ENCODE data around the gene ZBED2.
"Not testable (repeated sequence)": the region's sequence is repeated elsewhere in the genome, so short reads cannot be mapped to it uniquely, and the experiment has no call there.

The ZBED2 gene

GRCh38 chr3:111595232-111595631 lies at the start of gene ZBED2:
TSS of gene ZBED2 (minus strand) at chr3:111595346. CDS start at chr3:111594201, 1,145 bp downstream.
- no peak for TF ChIP-seq POLR2A (IDR thresholded peaks at IDR 0.05; ENCODE audit: extremely low read depth, insufficient read length)
- no peak for TF ChIP-seq CTCF (IDR thresholded peaks at IDR 0.05; ENCODE audit: low read depth, low read length)
- TF ChIP-seq, protein P1, sequence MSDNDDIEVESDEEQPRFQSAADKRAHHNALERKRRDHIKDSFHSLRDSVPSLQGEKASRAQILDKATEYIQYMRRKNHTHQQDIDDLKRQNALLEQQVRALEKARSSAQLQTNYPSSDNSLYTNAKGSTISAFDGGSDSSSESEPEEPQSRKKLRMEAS (IDR thresholded peaks at IDR 0.05; ENCODE audit: low read depth, low read length), result no peak
- TF ChIP-seq MYC (IDR thresholded peaks at IDR 0.05; ENCODE audit: low read depth, low read length), result no peak
- no peak for DNase-seq (ENCODE audit: low read depth)
- no peak within 1 kb of the TSS for H3K4me3 ChIP-seq (ENCODE audit: low read depth, low read length)

DNA sequence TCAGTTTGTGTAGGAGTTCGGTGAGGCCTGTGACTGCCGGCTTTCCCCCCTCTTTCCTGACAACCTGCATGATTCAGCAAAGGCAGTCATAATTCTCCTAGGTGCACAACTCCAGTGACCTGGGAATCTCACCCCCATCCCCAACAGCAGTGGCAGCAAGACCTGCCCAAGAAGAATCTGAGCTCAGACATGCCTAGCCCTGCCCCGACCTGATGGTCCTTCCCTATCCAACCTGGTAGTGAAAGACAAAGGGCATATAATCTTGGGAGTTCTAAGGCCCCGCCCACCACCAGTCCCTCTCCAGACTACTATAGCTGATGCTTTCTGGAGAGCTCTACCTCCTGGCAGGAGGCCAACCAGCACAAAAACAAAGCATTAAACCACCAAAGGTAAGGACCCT lies 44.2 kb upstream of the ZBED2 start:
- TF ChIP-seq, protein P1 (IDR thresholded peaks at IDR 0.05; ENCODE audit: low read depth, low read length), result no peak
- TF ChIP-seq POLR2A (IDR thresholded peaks at IDR 0.05; ENCODE audit: extremely low read depth, insufficient read length), result no peak
- no peak for TF ChIP-seq CTCF (IDR thresholded peaks at IDR 0.05; ENCODE audit: low read depth, low read length)
- TF ChIP-seq MYC (IDR thresholded peaks at IDR 0.05; ENCODE audit: low read depth, low read length), result no peak
- DNase-seq (ENCODE audit: low read depth), result no peak
- H3K4me3 ChIP-seq (ENCODE audit: low read depth, low read length), result no peak overlapping the region

GRCh38 chr3:111636366-111636885 lies 41.3 kb upstream of the ZBED2 start:
- H3K4me3 ChIP-seq (ENCODE audit: low read depth, low read length), result no peak overlapping the region
- no peak for TF ChIP-seq POLR2A (IDR thresholded peaks at IDR 0.05; ENCODE audit: extremely low read depth, insufficient read length)
- DNase-seq (ENCODE audit: low read depth), result no peak

DNA sequence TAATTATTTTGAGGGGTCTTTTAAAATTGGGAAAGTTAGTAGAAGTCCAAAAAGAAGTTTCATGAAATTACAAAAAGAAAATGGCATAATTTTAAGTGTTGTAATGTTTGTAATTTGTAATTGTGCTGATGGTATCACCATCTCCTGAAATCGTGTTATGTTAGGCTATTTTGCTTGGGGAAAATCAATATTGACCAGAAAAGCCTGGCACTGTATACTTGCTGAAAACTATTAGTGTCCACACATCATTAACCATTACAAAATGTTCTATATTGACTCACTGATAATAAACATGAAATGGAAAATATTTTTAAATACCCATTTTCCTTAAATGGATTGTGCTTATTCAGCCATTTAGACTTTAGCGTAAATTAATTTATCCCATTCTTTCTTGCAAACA lies 40.3 kb upstream of the ZBED2 start:
- no peak overlapping the region for H3K4me3 ChIP-seq (ENCODE audit: low read depth, low read length)
- DNase-seq (ENCODE audit: low read depth), result no peak
- TF ChIP-seq, protein P1 (IDR thresholded peaks at IDR 0.05; ENCODE audit: low read depth, low read length), result no peak
- TF ChIP-seq CTCF (IDR thresholded peaks at IDR 0.05; ENCODE audit: low read depth, low read length) (no peak), POLR2A (IDR thresholded peaks at IDR 0.05; ENCODE audit: extremely low read depth, insufficient read length) (no peak), MYC (IDR thresholded peaks at IDR 0.05; ENCODE audit: low read depth, low read length) (no peak)

DNA sequence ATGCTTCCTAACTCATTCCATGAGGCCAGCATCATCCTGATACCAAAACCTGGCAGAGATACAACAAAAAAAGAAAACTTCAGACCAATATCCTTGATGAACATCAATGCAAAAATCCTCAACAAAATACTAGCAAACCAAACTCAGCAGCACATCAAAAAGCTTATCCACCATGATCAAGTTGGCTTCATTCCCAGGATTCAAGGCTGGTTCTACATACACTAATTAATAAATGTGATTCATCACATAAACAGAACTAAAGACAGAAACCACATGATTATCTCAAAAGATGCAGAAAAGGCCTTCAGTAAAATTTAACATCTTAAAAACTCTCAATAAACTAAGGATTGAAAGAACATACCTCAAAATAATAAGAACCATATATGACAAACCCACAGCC lies 35.5 kb upstream of the ZBED2 start:
- not testable (repeated sequence) for DNase-seq (ENCODE audit: low read depth); H3K4me3 ChIP-seq (ENCODE audit: low read depth, low read length)

GRCh38 chr3:111629018-111629417 lies 33.9 kb upstream of the ZBED2 start:
- H3K4me3 ChIP-seq (ENCODE audit: low read depth, low read length); DNase-seq (ENCODE audit: low read depth): not testable (repeated sequence)

GRCh38 chr3:111627092-111627491 lies 31.9 kb upstream of the ZBED2 start:
- no peak overlapping the region for H3K4me3 ChIP-seq (ENCODE audit: low read depth, low read length)
- TF ChIP-seq CTCF (IDR thresholded peaks at IDR 0.05; ENCODE audit: low read depth, low read length), result no peak
- TF ChIP-seq, protein P1 (IDR thresholded peaks at IDR 0.05; ENCODE audit: low read depth, low read length), result no peak
- TF ChIP-seq POLR2A (IDR thresholded peaks at IDR 0.05; ENCODE audit: extremely low read depth, insufficient read length), result no peak
- TF ChIP-seq MYC (IDR thresholded peaks at IDR 0.05; ENCODE audit: low read depth, low read length), result no peak

More at GRCh38 chr3:111627092-111627491, 31.9 kb upstream of the ZBED2 start:
- DNase-seq (ENCODE audit: low read depth), result no peak

All from NB4 (cell line).